DND-41 (cell line): ENCODE measurements around the gene XXYLT1.

ENCODE experiments used
- ATAC-seq: fragments of 200-7000 bp; cut with Tn5 transposase; 3 replicates; pipeline ENCODE4 v1.9.1; 2021; ENCODE audit warnings: low read depth; ENCODE audit not compliant: insufficient read depth
- DNase-seq: peaks from one replicate; pipeline ENCODE4 v3.0.0-alpha.2; 2020
- H2AFZ ChIP-seq: 2 replicates; pipeline ENCODE4 v1.6.0; 2012; ENCODE audit warnings: low read depth, low read length
- H3K27ac ChIP-seq: 2 replicates; pipeline ENCODE4 v1.5.1; 2012; ENCODE audit warnings: low read length, inconsistent platforms
- H3K27me3 ChIP-seq: fragments of 200-600 bp; sonication (generic); 2 replicates; pipeline ENCODE4 v1.6.0; 2012; ENCODE audit warnings: low read length, mild to moderate bottlenecking, inconsistent platforms; ENCODE audit not compliant: insufficient read depth, poor library complexity
- H3K36me3 ChIP-seq: 2 replicates; pipeline ENCODE4 v1.5.1; 2012; ENCODE audit warnings: low read length, inconsistent platforms; ENCODE audit not compliant: insufficient read depth
- H3K4me1 ChIP-seq: 2 replicates; pipeline ENCODE4 v1.5.1; 2012; ENCODE audit warnings: mild to moderate bottlenecking, low read length; ENCODE audit not compliant: insufficient read depth
- H3K4me2 ChIP-seq: 2 replicates; pipeline ENCODE4 v1.6.0; 2012; ENCODE audit warnings: mild to moderate bottlenecking, moderate library complexity, low read length, inconsistent platforms; ENCODE audit not compliant: insufficient read depth
- H3K4me3 ChIP-seq, 2 experiments: fragments of 200-600 bp in 1 of 2; shearing (Covaris generic) in 1 of 2; 2 replicates each; pipeline ENCODE4 v1.5.1; 2012 to 2016; ENCODE audit warnings: inconsistent platforms in 2 of 2, low read length in 2 of 2, mild to moderate bottlenecking in 2 of 2, low read depth in 1 of 2, moderate library complexity in 1 of 2
- H3K79me2 ChIP-seq: 2 replicates; pipeline ENCODE4 v1.6.0; 2012; ENCODE audit warnings: low read length, inconsistent platforms; ENCODE audit not compliant: insufficient read depth
- H3K9ac ChIP-seq: 2 replicates; pipeline ENCODE4 v1.6.0; 2012; ENCODE audit warnings: low read depth, mild to moderate bottlenecking, inconsistent platforms, low read length, moderate library complexity
- H3K9me3 ChIP-seq: 2 replicates; pipeline ENCODE4 v1.5.1; 2012; ENCODE audit warnings: low read length, moderate library complexity, mild to moderate bottlenecking, inconsistent platforms; ENCODE audit not compliant: insufficient read depth, severe bottlenecking
- H4K20me1 ChIP-seq: 2 replicates; pipeline ENCODE4 v1.6.0; 2012; ENCODE audit warnings: low read length; ENCODE audit not compliant: insufficient read depth
- EZH2 ChIP-seq: IDR thresholded peaks from 3 replicates; pipeline ENCODE4 v1.6.1; 2012; ENCODE audit warnings: borderline replicate concordance, low read depth, mild to moderate bottlenecking, moderate library complexity, low read length, inconsistent platforms; ENCODE audit not compliant: severe bottlenecking
- TF ChIP-seq, protein P1 (sequence below): IDR thresholded peaks from 2 replicates; pipeline ENCODE4 v1.5.1; 2012; ENCODE audit warnings: borderline replicate concordance, low read length, moderate library complexity, mild to moderate bottlenecking; ENCODE audit not compliant: poor library complexity, severe bottlenecking; ENCODE audit errors: extremely low read depth

XXYLT1 gene

DNA sequence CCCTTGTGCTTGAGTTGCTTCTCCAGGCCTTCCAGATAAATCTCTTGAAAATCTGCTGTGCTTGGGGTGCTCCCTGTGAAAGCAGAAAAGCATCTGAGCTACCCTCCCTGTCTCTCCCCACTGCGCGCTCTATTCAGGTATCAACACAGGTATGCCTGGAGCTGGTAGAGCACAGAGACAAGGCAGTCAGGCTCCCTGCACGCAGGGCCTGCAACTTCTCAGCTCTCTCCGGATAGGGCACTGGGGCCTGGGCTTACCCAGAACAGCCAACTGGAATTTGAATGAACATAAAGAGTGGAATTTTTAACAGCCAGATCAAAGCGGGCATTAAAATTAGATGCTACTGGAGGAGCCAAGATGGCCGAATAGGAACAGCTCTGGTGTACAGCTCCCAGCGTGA is 183.6 kb downstream of the XXYLT1 start:
- Histone ChIP-seq H3K27me3 (no peaks in the 10 kb centered on the region), H3K27ac (no peak overlapping the region), H2AFZ (no peak overlapping the region), H3K4me1 (peaks cover 3% of the 10 kb centered on the region; the same call in 1 of the 2 replicates), H3K9ac (no peak overlapping the region), H3K36me3 (no peaks in the 10 kb centered on the region), H3K9me3 (no peaks in the 10 kb centered on the region), H4K20me1 (peaks cover 13% of the 10 kb centered on the region; the same call in 1 of the 2 replicates), H3K79me2 (no peaks in the 10 kb centered on the region), H3K4me3 (no peak overlapping the region), H3K4me2 (no peak overlapping the region)
- TF ChIP-seq EZH2, result no peak
- TF ChIP-seq, protein P1, sequence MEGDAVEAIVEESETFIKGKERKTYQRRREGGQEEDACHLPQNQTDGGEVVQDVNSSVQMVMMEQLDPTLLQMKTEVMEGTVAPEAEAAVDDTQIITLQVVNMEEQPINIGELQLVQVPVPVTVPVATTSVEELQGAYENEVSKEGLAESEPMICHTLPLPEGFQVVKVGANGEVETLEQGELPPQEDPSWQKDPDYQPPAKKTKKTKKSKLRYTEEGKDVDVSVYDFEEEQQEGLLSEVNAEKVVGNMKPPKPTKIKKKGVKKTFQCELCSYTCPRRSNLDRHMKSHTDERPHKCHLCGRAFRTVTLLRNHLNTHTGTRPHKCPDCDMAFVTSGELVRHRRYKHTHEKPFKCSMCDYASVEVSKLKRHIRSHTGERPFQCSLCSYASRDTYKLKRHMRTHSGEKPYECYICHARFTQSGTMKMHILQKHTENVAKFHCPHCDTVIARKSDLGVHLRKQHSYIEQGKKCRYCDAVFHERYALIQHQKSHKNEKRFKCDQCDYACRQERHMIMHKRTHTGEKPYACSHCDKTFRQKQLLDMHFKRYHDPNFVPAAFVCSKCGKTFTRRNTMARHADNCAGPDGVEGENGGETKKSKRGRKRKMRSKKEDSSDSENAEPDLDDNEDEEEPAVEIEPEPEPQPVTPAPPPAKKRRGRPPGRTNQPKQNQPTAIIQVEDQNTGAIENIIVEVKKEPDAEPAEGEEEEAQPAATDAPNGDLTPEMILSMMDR, result no peak
- DNase-seq (no peak), ATAC-seq (no peak)

DNA sequence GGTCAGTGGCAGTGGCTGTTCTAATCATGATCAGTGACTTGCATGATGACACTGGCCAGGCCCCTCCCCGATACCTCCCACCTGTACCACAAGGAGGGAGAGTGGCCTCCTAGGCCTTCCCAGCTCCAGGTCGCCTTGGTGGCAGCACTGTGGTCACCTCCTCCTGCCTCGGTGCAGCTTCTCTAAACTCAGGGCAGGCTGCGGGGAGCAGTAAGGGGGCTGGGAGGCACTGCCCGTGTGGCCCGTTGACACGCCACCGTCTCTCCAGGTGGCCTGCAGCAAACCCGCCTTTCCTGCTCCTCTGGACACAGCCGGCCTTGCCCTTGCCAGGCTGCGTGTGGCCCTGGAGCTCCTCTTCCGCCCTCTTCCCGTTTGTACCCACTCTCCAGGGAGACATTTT is 184.1 kb downstream of the XXYLT1 start:
- Histone ChIP-seq H3K4me2 (no peak overlapping the region), H2AFZ (no peak overlapping the region), H3K27ac (no peak overlapping the region), H3K79me2 (no peaks in the 10 kb centered on the region), H4K20me1 (peaks cover 13% of the 10 kb centered on the region; the same call in 1 of the 2 replicates), H3K4me1 (peaks cover 7% of the 10 kb centered on the region), H3K9ac (no peak overlapping the region), H3K27me3 (no peaks in the 10 kb centered on the region), H3K36me3 (no peaks in the 10 kb centered on the region), H3K9me3 (no peaks in the 10 kb centered on the region), H3K4me3 (no peak overlapping the region)
- DNase-seq, result no peak
- no peak for ATAC-seq
- TF ChIP-seq EZH2, result no peak
- TF ChIP-seq, protein P1, result no peak

DNA sequence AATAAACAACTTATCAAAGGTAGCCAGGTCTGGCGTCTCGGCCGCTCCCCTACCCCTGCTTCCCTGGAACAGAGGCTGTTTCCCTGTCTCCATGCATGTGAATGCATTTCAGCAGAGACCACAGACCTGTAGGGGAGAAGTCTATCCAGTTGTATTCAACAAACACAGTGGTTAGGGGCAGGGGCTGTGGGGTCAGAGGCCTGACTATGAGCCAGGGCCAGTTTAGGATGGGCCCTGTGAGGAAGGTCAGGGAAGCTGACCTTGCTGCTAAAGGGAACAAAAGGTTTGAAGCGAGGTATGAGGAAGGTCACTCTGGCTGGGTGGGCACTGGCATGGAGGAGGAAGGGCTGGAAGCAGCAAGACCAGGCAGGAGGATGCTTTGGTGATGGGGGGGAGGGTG is 184.6 kb downstream of the XXYLT1 start:
- DNase-seq, result no peak
- no peak overlapping the region for H3K9ac ChIP-seq
- no peak overlapping the region for H2AFZ ChIP-seq
- no peaks in the 10 kb centered on the region for H3K79me2 ChIP-seq
- H4K20me1 ChIP-seq, result peaks cover 16% of the 10 kb centered on the region; the same call in 1 of the 2 replicates
- H3K9me3 ChIP-seq, result no peaks in the 10 kb centered on the region
- no peak overlapping the region for H3K4me3 ChIP-seq
- H3K27ac ChIP-seq, result no peak overlapping the region
- ATAC-seq, result no peak
- no peaks in the 10 kb centered on the region for H3K27me3 ChIP-seq
- no peak overlapping the region for H3K4me2 ChIP-seq
- H3K36me3 ChIP-seq, result no peaks in the 10 kb centered on the region
- H3K4me1 ChIP-seq, result peaks cover 12% of the 10 kb centered on the region
- no peak for TF ChIP-seq EZH2
- TF ChIP-seq, protein P1, result no peak
